Upper lobe of right lung (tissue), 1 donor: ENCODE data around the gene TMEM52B. TPM values are rescaled to one million over a fixed set of nuclear protein-coding genes. Genes with fewer than 3 reads are reported as not detected.
A peak's percentile ranks its signal among the peaks of the same experiment; 100 is the strongest.

ENCODE experiments used
- ATAC-seq: fragments of 200-7000 bp; cut with Tn5 transposase; one replicate; pipeline ENCODE4 v1.9.1; 2020; ENCODE audit warnings: mild to moderate bottlenecking, moderate library complexity
- DNase-seq: peaks from one replicate; pipeline ENCODE4 v3.0.0-alpha.2; 2020
- H3K27ac ChIP-seq: fragments of 200-600 bp; one replicate; pipeline ENCODE4 v1.8.0; 2022
- H3K27me3 ChIP-seq: fragments of 200-600 bp; one replicate; pipeline ENCODE4 v1.8.0; 2022; ENCODE audit warnings: mild to moderate bottlenecking
- H3K36me3 ChIP-seq: fragments of 200-600 bp; one replicate; pipeline ENCODE4 v1.8.0; 2022
- H3K4me1 ChIP-seq: fragments of 200-600 bp; one replicate; pipeline ENCODE4 v1.8.0; 2022
- H3K4me3 ChIP-seq: fragments of 200-600 bp; one replicate; pipeline ENCODE4 v1.8.0; 2022; ENCODE audit warnings: mild to moderate bottlenecking
- H3K9me3 ChIP-seq: fragments of 200-600 bp; one replicate; pipeline ENCODE4 v1.8.0; 2022
- CTCF ChIP-seq: fragments of 200-600 bp; IDR thresholded peaks from one replicate; pipeline ENCODE4 v1.8.0; 2022; ENCODE audit warnings: antibody characterized with exemption
- intact Hi-C: fragments of 100-400 bp; cut with DNase I; formaldehyde crosslinking; loops from one replicate; pipeline ENCODE4 v1.11.0; 2022
- total RNA-seq: library from RNA; stranded (reverse); fragmentation: NEBNext Ultra II Directional; extraction: Animal tissue kit (Norgen Biotek cat#: 25700); gene quantifications from one replicate; pipeline ENCODE4 v1.2.1, GENCODE V29; 2021
- donor health status: DM: no; HTN: yes; CAD: no; lungs with severe emphysema.

Gene TMEM52B
- total RNA-seq, 1 donor from 2014 or later, result 2.3 TPM

GRCh38 chr12:10207136-10207535, 28.3 kb downstream of the TMEM52B start:
- no peak overlapping the region for H3K27ac ChIP-seq
- no peaks in the 10 kb centered on the region for H3K36me3 ChIP-seq
- H3K4me1 ChIP-seq, result no peaks in the 10 kb centered on the region
- intact Hi-C loops, result no loop called here
- no peak overlapping the region for H3K4me3 ChIP-seq
- ATAC-seq (no peak), DNase-seq (no peak)
- H3K27me3 ChIP-seq, result no peaks in the 10 kb centered on the region
- no peak for TF ChIP-seq CTCF
- H3K9me3 ChIP-seq, result no peaks in the 10 kb centered on the region

GRCh38 chr12:10210225-10210624, 31.4 kb downstream of the TMEM52B start:
- Histone ChIP-seq H3K4me3 (no peak overlapping the region), H3K27me3 (no peaks in the 10 kb centered on the region), H3K9me3 (no peaks in the 10 kb centered on the region), H3K4me1 (peaks cover 10% of the 10 kb centered on the region), H3K36me3 (no peaks in the 10 kb centered on the region), H3K27ac (no peak overlapping the region)
- no peak for TF ChIP-seq CTCF
- no peak for ATAC-seq
- intact Hi-C loops, result no loop called here
- no peak for DNase-seq

GRCh38 chr12:10211101-10211939, 32.5 kb downstream of the TMEM52B start:
- Histone ChIP-seq H3K4me1 (peaks cover 18% of the 10 kb centered on the region), H3K4me3 (no peak overlapping the region), H3K27me3 (no peaks in the 10 kb centered on the region), H3K27ac (peak overlapping the region; percentile 98), H3K9me3 (no peaks in the 10 kb centered on the region), H3K36me3 (no peaks in the 10 kb centered on the region)
- intact Hi-C loops, result no loop called here
- no peak for DNase-seq
- no peak for ATAC-seq
- no peak for TF ChIP-seq CTCF

- Histone ChIP-seq H3K4me3 (peak overlapping the region; percentile 70), H3K27me3 (no peaks in the 10 kb centered on the region), H3K27ac (peak overlapping the region; percentile 98), H3K36me3 (peaks cover under 1% of the 10 kb centered on the region), H3K4me1 (peaks cover 18% of the 10 kb centered on the region), H3K9me3 (no peaks in the 10 kb centered on the region)
- no peak for TF ChIP-seq CTCF
- peak; percentile 94 for ATAC-seq
- intact Hi-C loops, result no loop called here
- DNase-seq, result peak; percentile 99
These were observed 33.3 kb downstream of the TMEM52B start for GRCh38 chr12:10211940-10212738.

GRCh38 chr12:10212739-10213131, 33.9 kb downstream of the TMEM52B start, which contains the start of gene GABARAPL1:
Gene GABARAPL1 (plus strand): TSS chr12:10212877. CDS start chr12:10213130, 253 bp downstream.
- H3K27ac ChIP-seq, result peak within 1 kb of the TSS; percentile 98
- peak within 1 kb of the TSS; percentile 70 for H3K4me3 ChIP-seq
- H3K4me1 ChIP-seq, result peaks cover 22% of the 10 kb centered on the region
- no peaks in the 10 kb centered on the region for H3K9me3 ChIP-seq
- peak; percentile 81 for ATAC-seq
- no peak for TF ChIP-seq CTCF
- DNase-seq, result peak; percentile 92
- H3K36me3 ChIP-seq, result peaks cover 7% of the 10 kb centered on the region
- H3K27me3 ChIP-seq, result no peaks in the 10 kb centered on the region
- intact Hi-C loops, result no loop called here
